ENCODE data around the gene ITGA1. TPM values are rescaled to one million over a fixed set of nuclear protein-coding genes. Genes with fewer than 3 reads are reported as not detected.

Gene ITGA1
- total and polyA plus RNA-seq, 2 of the 8 experiments (the other 6 are each of a cell fraction or from before 2014, with no cell fraction given), result 2.3 to 9.0 TPM

- Histone ChIP-seq H2AFZ (ENCODE audit: low read length) (peak overlapping the region; percentile 93), H3K27me3 (replicated peaks in 1 of 4; ENCODE audit: control insufficient read depth in 3 of 4, extremely low read depth in 1 of 4, insufficient read depth in 3 of 4, low read length in 3 of 4) (peaks cover 0 to 13% (median 10%) of the 10 kb centered on the region in 4 experiments; a peak in 4 of 7 replicates)
- 9% methylated on average over 27 of the region's 27 CpGs; no CpG with 5 or more reads in 1 of the 2 experiments for WGBS, 2 experiments (ENCODE audit: extremely low coverage in 1 of 2, insufficient coverage in 1 of 2, insufficient read length in 1 of 2, insufficient replicate concordance in 2 of 2, low coverage in 1 of 2, low lambda C conversion rate in 2 of 2, missing lambda C conversion rate in 1 of 2)
- no peak for TF ChIP-seq SP4 (IDR thresholded peaks at IDR 0.05; ENCODE audit: low read length)
- TF ChIP-seq RAD21 (IDR thresholded peaks at IDR 0.05 in 1 of 2, conservative IDR thresholded peaks at IDR 0.05 in 1 of 2; ENCODE audit: low read depth in 2 of 2, low read length in 2 of 2), result peak; percentile 62 to 72
- no peak for TF ChIP-seq HDAC6 (IDR thresholded peaks at IDR 0.05; ENCODE audit: low read depth, low read length)
- TF ChIP-seq SRF (IDR thresholded peaks at IDR 0.05; ENCODE audit: low read depth, low read length), result no peak
- TF ChIP-seq CTCF (IDR thresholded peaks at IDR 0.05; ENCODE audit: control extremely low read depth in 1 of 3, insufficient read depth in 1 of 3, low read depth in 1 of 3, low read length in 3 of 3), result peak; percentile 45 to 52 (median 45)
- peak; percentile 82 for TF ChIP-seq YY1 (IDR thresholded peaks at IDR 0.05; ENCODE audit: low read depth, low read length)
- TF ChIP-seq TEAD4 (IDR thresholded peaks at IDR 0.05; ENCODE audit: low read depth, low read length), result 0 out of 2 replicates have a peak, but pooled peaks have one; percentile 1
- no peak for TF ChIP-seq CHD1 (IDR thresholded peaks at IDR 0.05; ENCODE audit: low read depth, low read length)
- peak; percentile 34 for TF ChIP-seq KDM4A (IDR thresholded peaks at IDR 0.05; ENCODE audit: low read depth, low read length, severe bottlenecking)
Measured at GRCh38 chr5:52989781-52990527, 202.2 kb downstream of the ITGA1 start.

More at GRCh38 chr5:52989781-52990527, 202.2 kb downstream of the ITGA1 start:
- Histone ChIP-seq H3K79me1 (ENCODE audit: low read depth, low read length) (no peaks in the 10 kb centered on the region), H3K4ac (replicated peaks; ENCODE audit: insufficient read length, low read depth, low read length) (no peak overlapping the region), H3K9ac (replicated peaks in 1 of 4; ENCODE audit: extremely low read depth in 1 of 4, low read depth in 3 of 4, low read length in 3 of 4) (peak overlapping the region in 3 of 4 experiments; percentile 62 to 84 (median 72); a peak in 6 of 7 replicates), H2BK5ac (ENCODE audit: low read depth, low read length) (0 out of 2 replicates have a peak overlapping the region, but pooled peaks have one; percentile 27), H3K36me3 (ENCODE audit: control insufficient read depth in 2 of 4, insufficient read depth in 4 of 4, low read length in 3 of 4) (no peaks in the 10 kb centered on the region; a peak in 1 of 8 replicates), H2BK12ac (ENCODE audit: low read depth, low read length) (peak overlapping the region; percentile 89; the same call in 1 of the 2 replicates), H3K4me2 (ENCODE audit: insufficient read depth in 1 of 2, low read depth in 2 of 2, low read length in 2 of 2) (peak overlapping the region; percentile 88 to 95), H3K14ac (ENCODE audit: insufficient read length) (no peak overlapping the region), H4K91ac (replicated peaks; ENCODE audit: insufficient read length, low read length) (peak overlapping the region; percentile 52), H2BK15ac (ENCODE audit: low read length) (no peak overlapping the region; the same call in 1 of the 2 replicates), H3K23me2 (ENCODE audit: low read depth, low read length) (peaks cover 15% of the 10 kb centered on the region), H2AK5ac (ENCODE audit: low read depth, low read length) (no peak overlapping the region), H4K20me1 (replicated peaks in 1 of 2; ENCODE audit: control insufficient read depth in 1 of 2, insufficient read depth in 2 of 2, low read length in 2 of 2) (no peaks in the 10 kb centered on the region), H3K4me3 (ENCODE audit: extremely low read depth in 1 of 4, insufficient read depth in 2 of 4, low read depth in 3 of 4, low read length in 4 of 4) (peak overlapping the region; percentile 77 to 92 (median 88)), H3K23ac (ENCODE audit: insufficient read length) (no peak overlapping the region), H3K27ac (ENCODE audit: low read depth, low read length) (no peak overlapping the region), H2BK120ac (replicated peaks; ENCODE audit: low read depth, low read length) (no peak overlapping the region), H3K79me2 (ENCODE audit: control insufficient read depth in 1 of 2, insufficient read depth in 2 of 2, low read length in 2 of 2) (no peaks in the 10 kb centered on the region), H3K18ac (ENCODE audit: extremely low read depth, low read length) (peak overlapping the region; percentile 88; the same call in 1 of the 2 replicates), H3K9me3 (ENCODE audit: insufficient read depth in 2 of 2, low read depth in 1 of 2, low read length in 1 of 2) (no peaks in the 10 kb centered on the region), H3K56ac (replicated peaks; ENCODE audit: insufficient read length, low read depth, low read length) (no peak overlapping the region), H3K4me1 (replicated peaks in 1 of 4; ENCODE audit: control insufficient read depth in 3 of 4, insufficient read depth in 4 of 4, low read length in 3 of 4) (no peaks in the 10 kb centered on the region; a peak in 1 of 7 replicates), H4K5ac (ENCODE audit: insufficient read length, low read depth, low read length) (no peak overlapping the region), H2BK20ac (ENCODE audit: low read length) (no peak overlapping the region), H4K8ac (ENCODE audit: extremely low read depth, insufficient read depth, low read length) (no peak overlapping the region; the same call in 1 of the 2 replicates)
- DNase-seq (ENCODE audit: low read depth in 1 of 2, low spot score in 2 of 2), result peak in 1 of 2 experiments; percentile 57
- FAIRE-seq, result no peak
- ChIA-PET POLR2A (ENCODE audit: partially characterized antibody) (interaction anchor here (0.7 kb wide), 1 partner anchor 26 kb away, joined by 3 read pairs; no protein-coding TSS in a partner anchor), CTCF (ENCODE audit: partially characterized antibody) (interaction anchor here (0.7 to 6.5 kb wide), 10 partner anchors 9 to 297 kb away, joined by 3 to 44 read pairs (median 4); no protein-coding TSS in a partner anchor)
